Tibial nerve (tissue), 3 donors: Measurements from ENCODE around the gene CDH4.

ENCODE experiments used
- POLR2A ChIP-seq, 2 donors: fragments of 450-650 bp; IDR thresholded peaks; one replicate each; pipeline ENCODE4 v1.6.1; 2017; ENCODE audit warnings: antibody characterized with exemption in 2 of 2, mild to moderate bottlenecking in 2 of 2, moderate library complexity in 2 of 2
- TF ChIP-seq, protein P1 (sequence below), 5 experiments: fragments of 200-600 bp in 3 of 5; fragments of 450-650 bp in 2 of 5; sonication (generic) in 3 of 5; IDR thresholded peaks; one replicate each; pipeline ENCODE4 v1.5.1; 2016 to 2019; ENCODE audit warnings: antibody characterized with exemption in 5 of 5, mild to moderate bottlenecking in 3 of 5, moderate library complexity in 2 of 5

DNA sequence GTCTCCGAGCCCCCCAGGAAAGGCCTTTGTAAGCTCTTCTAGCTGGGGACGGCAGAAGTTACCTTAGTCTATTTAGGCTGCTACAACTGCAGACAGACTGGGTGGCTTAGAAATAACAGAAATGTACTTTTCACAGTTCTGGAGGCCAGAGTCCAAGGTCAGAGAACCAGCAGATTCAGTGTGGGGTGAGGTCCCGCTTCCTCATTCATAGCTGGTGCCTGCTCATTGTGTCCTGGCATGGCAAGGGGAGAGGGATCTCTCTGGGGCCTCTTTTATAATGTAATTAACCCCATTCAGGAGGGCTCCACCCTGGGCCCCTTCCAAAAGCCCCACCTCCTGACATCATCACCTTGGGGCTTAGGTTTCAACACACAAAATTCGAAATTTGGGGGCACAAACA lies 315.1 kb downstream of the CDH4 start:
- TF ChIP-seq, protein P1, sequence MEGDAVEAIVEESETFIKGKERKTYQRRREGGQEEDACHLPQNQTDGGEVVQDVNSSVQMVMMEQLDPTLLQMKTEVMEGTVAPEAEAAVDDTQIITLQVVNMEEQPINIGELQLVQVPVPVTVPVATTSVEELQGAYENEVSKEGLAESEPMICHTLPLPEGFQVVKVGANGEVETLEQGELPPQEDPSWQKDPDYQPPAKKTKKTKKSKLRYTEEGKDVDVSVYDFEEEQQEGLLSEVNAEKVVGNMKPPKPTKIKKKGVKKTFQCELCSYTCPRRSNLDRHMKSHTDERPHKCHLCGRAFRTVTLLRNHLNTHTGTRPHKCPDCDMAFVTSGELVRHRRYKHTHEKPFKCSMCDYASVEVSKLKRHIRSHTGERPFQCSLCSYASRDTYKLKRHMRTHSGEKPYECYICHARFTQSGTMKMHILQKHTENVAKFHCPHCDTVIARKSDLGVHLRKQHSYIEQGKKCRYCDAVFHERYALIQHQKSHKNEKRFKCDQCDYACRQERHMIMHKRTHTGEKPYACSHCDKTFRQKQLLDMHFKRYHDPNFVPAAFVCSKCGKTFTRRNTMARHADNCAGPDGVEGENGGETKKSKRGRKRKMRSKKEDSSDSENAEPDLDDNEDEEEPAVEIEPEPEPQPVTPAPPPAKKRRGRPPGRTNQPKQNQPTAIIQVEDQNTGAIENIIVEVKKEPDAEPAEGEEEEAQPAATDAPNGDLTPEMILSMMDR (IDR thresholded peaks at IDR 0.05): no peak
- no peak for TF ChIP-seq POLR2A (IDR thresholded peaks at IDR 0.05)
